ENCODE results near the gene ASB2.

Gene ASB2

GRCh38 chr14:93960774-93961438 lies 15.5 kb downstream of the ASB2 start:
- no peak for DNase-seq

- no peak for DNase-seq
These were observed 16.3 kb downstream of the ASB2 start for GRCh38 chr14:93960108-93960475.

- peak; percentile 68 for DNase-seq
These were observed 16.9 kb downstream of the ASB2 start for GRCh38 chr14:93959239-93960107.

- no peak for DNase-seq
These were observed 17.7 kb downstream of the ASB2 start for GRCh38 chr14:93958567-93959238.

- no peak for DNase-seq
These were observed 18.4 kb downstream of the ASB2 start for GRCh38 chr14:93957751-93958566.

- no peak for DNase-seq
These were observed 19.0 kb downstream of the ASB2 start for GRCh38 chr14:93957333-93957710.

- DNase-seq, result no peak
These were observed 19.6 kb downstream of the ASB2 start for GRCh38 chr14:93956514-93957332.

- no peak for DNase-seq
These were observed 20.4 kb downstream of the ASB2 start for GRCh38 chr14:93955850-93956481.

- DNase-seq, result no peak
These were observed 21.2 kb downstream of the ASB2 start for GRCh38 chr14:93954900-93955849.

- no peak for DNase-seq
These were observed 21.9 kb downstream of the ASB2 start for GRCh38 chr14:93954516-93954830.

GRCh38 chr14:93953739-93954515 lies 22.4 kb downstream of the ASB2 start:
- DNase-seq, result no peak

- DNase-seq, result no peak
These were observed 23.1 kb downstream of the ASB2 start for GRCh38 chr14:93953263-93953662.

GRCh38 chr14:93952829-93953228 lies 23.5 kb downstream of the ASB2 start:
- no peak for DNase-seq

- DNase-seq, result no peak
These were observed 24.5 kb downstream of the ASB2 start for GRCh38 chr14:93951635-93952540.

- DNase-seq, result no peak
These were observed 25.3 kb downstream of the ASB2 start for GRCh38 chr14:93950948-93951634.

GRCh38 chr14:93949511-93950075 lies 26.8 kb downstream of the ASB2 start:
- DNase-seq, result no peak

GRCh38 chr14:93947282-93947681 lies 29.1 kb downstream of the ASB2 start:
- DNase-seq, result no peak
